Gastrocnemius medialis (tissue), 4 donors: ENCODE data around the gene RABL6.

Experiments used
- CTCF ChIP-seq, 5 experiments: fragments of 450-650 bp in 3 of 5; fragments of 200-600 bp in 2 of 5; sonication (generic) in 2 of 5; IDR thresholded peaks in 4 of 5; conservative IDR thresholded peaks in 1 of 5; 1 replicate in 4 of 5; 2 replicates in 1 of 5; pipeline ENCODE4 v1.5.1; 2016 to 2019; ENCODE audit warnings: antibody characterized with exemption in 5 of 5, mild to moderate bottlenecking in 3 of 5, moderate library complexity in 3 of 5
- POLR2A ChIP-seq, 2 donors: fragments of 450-650 bp; IDR thresholded peaks; one replicate each; pipeline ENCODE4 v1.6.1; 2017; ENCODE audit warnings: antibody characterized with exemption in 2 of 2, mild to moderate bottlenecking in 2 of 2, moderate library complexity in 2 of 2

DNA sequence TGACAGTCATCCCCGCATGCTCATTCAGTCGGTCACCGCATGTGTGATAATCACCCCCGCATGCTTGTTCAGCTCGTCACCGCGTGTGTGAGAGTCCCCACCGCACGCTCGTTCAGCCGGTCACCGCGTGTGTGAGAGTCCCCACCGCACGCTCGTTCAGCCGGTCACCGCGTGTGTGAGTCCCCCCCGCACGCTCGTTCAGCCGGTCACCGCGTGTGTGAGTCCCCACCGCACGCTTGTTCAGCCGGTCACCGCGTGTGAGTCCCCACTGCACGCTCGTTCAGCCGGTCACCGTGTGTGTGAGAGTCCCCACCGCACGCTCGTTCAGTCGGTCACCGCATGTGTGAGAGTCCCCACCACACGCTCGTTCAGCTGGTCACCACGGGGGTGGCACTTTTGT, 82.1 kb downstream of the RABL6 start:
- TF ChIP-seq CTCF (IDR thresholded peaks at IDR 0.05 in 4 of 5, conservative IDR thresholded peaks at IDR 0.05 in 1 of 5) (no peak), POLR2A (IDR thresholded peaks at IDR 0.05) (no peak)
